SU-DHL-6 (cell line): ENCODE measurements around the gene EMC9.
A peak's percentile ranks its signal among the peaks of the same experiment; 100 is the strongest.

Experiments
- H2AFZ ChIP-seq: fragments of 200-600 bp; sonication (generic); 2 replicates; pipeline ENCODE4 v1.6.1; 2014; ENCODE audit warnings: low read depth, mild to moderate bottlenecking, moderate library complexity, mixed read lengths, antibody characterized with exemption, low read length; ENCODE audit not compliant: severe bottlenecking
- H3F3A ChIP-seq: fragments of 200-600 bp; shearing (Covaris generic); 2 replicates; pipeline ENCODE4 v1.6.0; 2016; ENCODE audit warnings: antibody characterized with exemption, mild to moderate bottlenecking; ENCODE audit not compliant: insufficient read depth
- H3K27ac ChIP-seq: fragments of 200-600 bp; sonication (generic); 2 replicates; pipeline ENCODE4 v1.5.1; 2016; ENCODE audit warnings: low read depth, mild to moderate bottlenecking, low read length, moderate library complexity, mixed read lengths
- H3K27me3 ChIP-seq: fragments of 200-600 bp; sonication (generic), shearing (Covaris generic); 2 replicates; pipeline ENCODE4 v1.6.0; 2014; ENCODE audit warnings: mild to moderate bottlenecking, low read length
- H3K36me3 ChIP-seq: fragments of 200-600 bp; sonication (generic); 2 replicates; pipeline ENCODE4 v1.6.1; 2014; ENCODE audit warnings: mild to moderate bottlenecking, low read length, mixed read lengths
- H3K4me2 ChIP-seq: fragments of 300-600, 200-600 bp; shearing (Covaris generic), sonication (generic); 2 replicates; pipeline ENCODE4 v1.6.0; 2014; ENCODE audit warnings: low read length, low read depth, mild to moderate bottlenecking; ENCODE audit not compliant: poor library complexity, severe bottlenecking
- H3K4me3 ChIP-seq: fragments of 200-600 bp; sonication (generic); 2 replicates; pipeline ENCODE4 v1.5.1; 2014; ENCODE audit warnings: antibody characterized with exemption, low read length, mild to moderate bottlenecking, mixed read lengths; ENCODE audit not compliant: insufficient read depth, poor library complexity, severe bottlenecking
- H3K79me2 ChIP-seq: fragments of 200-600 bp; sonication (generic); 2 replicates; pipeline ENCODE4 v1.6.1; 2014; ENCODE audit warnings: mild to moderate bottlenecking, low read length, moderate library complexity; ENCODE audit not compliant: insufficient read depth
- H3K9ac ChIP-seq: fragments of 200-600 bp; sonication (generic); 2 replicates; pipeline ENCODE4 v1.7.0; 2014; ENCODE audit warnings: mild to moderate bottlenecking, low read length
- H3K9me2 ChIP-seq: fragments of 200-600 bp; sonication (generic); replicated peaks from 2 replicates; pipeline ENCODE4 v1.6.1; 2014; ENCODE audit warnings: low read length; ENCODE audit not compliant: insufficient read depth
- H3K9me3 ChIP-seq: fragments of 200-600 bp; sonication (generic); 2 replicates; pipeline ENCODE4 v1.6.1; 2014; ENCODE audit warnings: low read length, mixed read lengths; ENCODE audit not compliant: insufficient read depth
- H4K20me1 ChIP-seq: fragments of 200-600 bp; sonication (generic); 2 replicates; pipeline ENCODE4 v1.6.1; 2014; ENCODE audit warnings: low read depth, mild to moderate bottlenecking, antibody characterized with exemption, low read length, moderate library complexity, mixed read lengths
- CTCF ChIP-seq: fragments of 200-600 bp; sonication (generic); IDR thresholded peaks from one replicate; pipeline ENCODE4 v1.5.1; 2017; ENCODE audit warnings: antibody characterized with exemption, mild to moderate bottlenecking, low read length, moderate library complexity; ENCODE audit not compliant: insufficient read depth, poor library complexity, severe bottlenecking
- EZH2phosphoT487 ChIP-seq: fragments of 200-600 bp; sonication (generic), shearing (Covaris generic); conservative IDR thresholded peaks from 2 replicates; pipeline ENCODE4 v1.6.1; 2018; ENCODE audit warnings: mild to moderate bottlenecking, antibody characterized with exemption, low read length, moderate library complexity, mixed read lengths

The EMC9 gene

GRCh38 chr14:24135584-24135833 lies 5.9 kb downstream of the EMC9 start:
- no peaks in the 10 kb centered on the region for H4K20me1 ChIP-seq
- peak overlapping the region; percentile 79 for H3K4me2 ChIP-seq
- peaks cover 35% of the 10 kb centered on the region for H3F3A ChIP-seq
- no peaks in the 10 kb centered on the region for H3K36me3 ChIP-seq
- peak overlapping the region; percentile 74 for H2AFZ ChIP-seq
- H3K27ac ChIP-seq = peak overlapping the region; percentile 44
- peaks cover 15% of the 10 kb centered on the region for H3K79me2 ChIP-seq
- H3K9ac ChIP-seq = peak overlapping the region; percentile 89
- H3K9me3 ChIP-seq = no peaks in the 10 kb centered on the region
- no peaks in the 10 kb centered on the region for H3K27me3 ChIP-seq
- H3K4me3 ChIP-seq = peak overlapping the region; percentile 85
- H3K9me2 ChIP-seq = no peaks in the 10 kb centered on the region
- TF ChIP-seq EZH2phosphoT487 (no peak), CTCF (no peak)

- Histone ChIP-seq H4K20me1 (no peaks in the 10 kb centered on the region), H3K4me3 (no peak overlapping the region), H3K9me2 (no peaks in the 10 kb centered on the region), H2AFZ (no peak overlapping the region), H3K9me3 (no peaks in the 10 kb centered on the region), H3K27me3 (no peaks in the 10 kb centered on the region), H3K4me2 (no peak overlapping the region), H3F3A (peaks cover 23% of the 10 kb centered on the region), H3K9ac (no peak overlapping the region), H3K36me3 (no peaks in the 10 kb centered on the region), H3K27ac (no peak overlapping the region), H3K79me2 (no peaks in the 10 kb centered on the region)
- TF ChIP-seq CTCF = no peak
- no peak for TF ChIP-seq EZH2phosphoT487
Observed at GRCh38 chr14:24133735-24134134, 7.7 kb downstream of the EMC9 start.

GRCh38 chr14:24132976-24133375 lies 8.4 kb downstream of the EMC9 start:
- H3K9ac ChIP-seq = no peak overlapping the region
- TF ChIP-seq EZH2phosphoT487 = no peak
- no peak for TF ChIP-seq CTCF
- no peak overlapping the region for H2AFZ ChIP-seq
- H3K9me3 ChIP-seq = no peaks in the 10 kb centered on the region
- H3K4me2 ChIP-seq = no peak overlapping the region
- H3K79me2 ChIP-seq = no peaks in the 10 kb centered on the region
- no peaks in the 10 kb centered on the region for H3K9me2 ChIP-seq
- H4K20me1 ChIP-seq = no peaks in the 10 kb centered on the region
- no peak overlapping the region for H3K4me3 ChIP-seq
- no peaks in the 10 kb centered on the region for H3K27me3 ChIP-seq
- no peak overlapping the region for H3K27ac ChIP-seq
- no peaks in the 10 kb centered on the region for H3K36me3 ChIP-seq
- peaks cover 17% of the 10 kb centered on the region for H3F3A ChIP-seq
